GM19193 (cell line): ENCODE data around the gene TSPEAR.
"Not testable (repeated sequence)": the region's sequence is repeated elsewhere in the genome, so short reads cannot be mapped to it uniquely, and the experiment has no call there.

ENCODE experiments used
- POLR2A ChIP-seq: IDR thresholded peaks from 4 replicates; pipeline ENCODE4 v1.6.1; 2011; ENCODE audit not compliant: insufficient read depth, insufficient read length; ENCODE audit errors: extremely low read depth

The TSPEAR gene

GRCh38 chr21:44649521-44650100, 61.8 kb downstream of the TSPEAR start:
- no peak for TF ChIP-seq POLR2A

GRCh38 chr21:44648557-44649311, 62.6 kb downstream of the TSPEAR start:
- no peak for TF ChIP-seq POLR2A

GRCh38 chr21:44647222-44647552, 64.2 kb downstream of the TSPEAR start:
- TF ChIP-seq POLR2A, result no peak

- not testable (repeated sequence) for TF ChIP-seq POLR2A
These were observed 64.8 kb downstream of the TSPEAR start, which contains the start of gene KRTAP10-11 for GRCh38 chr21:44646366-44647221. KRTAP10-11 (plus strand) TSS chr21:44646414; CDS start chr21:44646459, 45 bp downstream.

GRCh38 chr21:44644878-44645277, 66.5 kb downstream of the TSPEAR start:
- TF ChIP-seq POLR2A, result no peak

- TF ChIP-seq POLR2A, result no peak
These were observed 67.5 kb downstream of the TSPEAR start for GRCh38 chr21:44643741-44644310.

- TF ChIP-seq POLR2A, result no peak
These were observed 70.6 kb downstream of the TSPEAR start for GRCh38 chr21:44640761-44641160.

GRCh38 chr21:44639331-44639655, 72.1 kb downstream of the TSPEAR start:
- no peak for TF ChIP-seq POLR2A

- TF ChIP-seq POLR2A, result no peak
These were observed 74.1 kb downstream of the TSPEAR start, which contains the start of gene KRTAP10-10 for GRCh38 chr21:44637018-44637850. KRTAP10-10 (plus strand) TSS chr21:44637356; CDS start chr21:44637418, 62 bp downstream.

GRCh38 chr21:44636209-44637017, 75.0 kb downstream of the TSPEAR start:
- TF ChIP-seq POLR2A, result no peak

- no peak for TF ChIP-seq POLR2A
These were observed 79.3 kb downstream of the TSPEAR start for GRCh38 chr21:44632067-44632466.

- no peak for TF ChIP-seq POLR2A
These were observed 80.9 kb downstream of the TSPEAR start for GRCh38 chr21:44630440-44630839.

- TF ChIP-seq POLR2A, result no peak
These were observed 82.5 kb downstream of the TSPEAR start for GRCh38 chr21:44628707-44629391.
